SKM-1 (cell line): Measurements from ENCODE around the gene CKM.
"Not testable (repeated sequence)": the region's sequence is repeated elsewhere in the genome, so short reads cannot be mapped to it uniquely, and the experiment has no call there.

ENCODE experiments used
- DNase-seq: peaks from one replicate; lab custom pipeline; 2025; ENCODE audit not compliant: unreplicated experiment; lab: John Stamatoyannopoulos, UW

CKM gene

DNA sequence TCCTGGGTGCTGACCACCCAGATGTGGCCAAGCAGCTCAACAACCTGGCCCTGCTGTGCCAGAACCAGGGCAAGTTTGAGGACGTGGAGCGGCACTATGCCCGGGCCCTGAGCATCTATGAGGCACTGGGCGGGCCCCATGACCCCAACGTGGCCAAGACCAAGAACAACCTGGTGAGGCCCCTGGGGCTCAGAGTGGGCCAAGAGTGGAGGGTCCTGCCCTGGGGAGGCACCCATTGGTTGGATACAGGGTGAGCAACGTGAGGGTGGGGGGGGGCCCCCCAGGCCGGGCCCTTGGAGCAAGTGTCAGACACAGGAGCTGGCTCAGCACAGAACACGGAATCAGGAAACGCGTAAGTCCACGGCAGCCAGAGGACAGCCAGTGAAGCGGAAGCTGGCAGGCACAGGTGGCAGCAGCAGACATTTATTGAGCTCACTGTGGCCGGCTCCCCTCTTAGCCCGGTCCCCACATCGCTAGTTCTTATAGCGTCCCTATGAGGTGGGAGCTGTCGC is 26.8 kb upstream of the CKM start:
- no peak for DNase-seq

GRCh38 chr19:45349126-45349415 is 26.4 kb upstream of the CKM start:
- DNase-seq, result no peak

DNA sequence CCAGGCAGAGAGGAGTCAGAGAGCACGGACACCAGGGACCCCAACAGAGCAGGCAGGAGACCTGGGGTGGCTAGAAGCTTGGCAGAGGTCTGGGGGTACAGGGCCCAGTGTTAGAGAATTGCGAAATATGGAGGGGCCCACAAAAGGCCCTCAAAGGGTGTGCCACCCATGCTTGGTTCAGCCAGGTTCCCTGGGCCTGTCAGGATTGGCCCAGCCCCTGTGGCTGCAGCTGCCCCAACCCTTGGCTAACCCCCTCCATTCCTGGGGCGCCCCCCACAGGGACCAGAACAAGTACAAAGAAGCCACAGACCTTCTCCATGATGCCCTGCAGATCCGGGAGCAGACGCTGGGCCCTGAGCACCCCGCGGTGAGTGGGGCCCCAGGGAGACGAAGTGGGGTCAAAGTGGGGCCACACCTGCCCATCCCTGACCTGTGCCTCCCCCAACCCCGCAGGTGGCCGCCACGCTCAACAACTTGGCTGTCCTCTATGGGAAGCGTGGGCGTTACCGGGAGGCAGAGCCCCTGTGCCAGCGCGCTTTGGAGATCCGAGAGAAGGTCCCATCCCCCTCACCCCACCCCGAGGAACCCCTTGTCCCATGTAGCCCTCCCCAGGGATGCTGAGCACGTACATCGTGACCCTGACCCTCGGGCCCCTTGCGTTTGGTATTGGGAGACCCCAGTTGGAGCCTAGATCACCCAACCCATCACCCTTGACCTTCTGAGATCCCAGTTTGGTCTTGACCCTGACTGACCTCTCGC is 25.9 kb upstream of the CKM start:
- no peak for DNase-seq

DNA sequence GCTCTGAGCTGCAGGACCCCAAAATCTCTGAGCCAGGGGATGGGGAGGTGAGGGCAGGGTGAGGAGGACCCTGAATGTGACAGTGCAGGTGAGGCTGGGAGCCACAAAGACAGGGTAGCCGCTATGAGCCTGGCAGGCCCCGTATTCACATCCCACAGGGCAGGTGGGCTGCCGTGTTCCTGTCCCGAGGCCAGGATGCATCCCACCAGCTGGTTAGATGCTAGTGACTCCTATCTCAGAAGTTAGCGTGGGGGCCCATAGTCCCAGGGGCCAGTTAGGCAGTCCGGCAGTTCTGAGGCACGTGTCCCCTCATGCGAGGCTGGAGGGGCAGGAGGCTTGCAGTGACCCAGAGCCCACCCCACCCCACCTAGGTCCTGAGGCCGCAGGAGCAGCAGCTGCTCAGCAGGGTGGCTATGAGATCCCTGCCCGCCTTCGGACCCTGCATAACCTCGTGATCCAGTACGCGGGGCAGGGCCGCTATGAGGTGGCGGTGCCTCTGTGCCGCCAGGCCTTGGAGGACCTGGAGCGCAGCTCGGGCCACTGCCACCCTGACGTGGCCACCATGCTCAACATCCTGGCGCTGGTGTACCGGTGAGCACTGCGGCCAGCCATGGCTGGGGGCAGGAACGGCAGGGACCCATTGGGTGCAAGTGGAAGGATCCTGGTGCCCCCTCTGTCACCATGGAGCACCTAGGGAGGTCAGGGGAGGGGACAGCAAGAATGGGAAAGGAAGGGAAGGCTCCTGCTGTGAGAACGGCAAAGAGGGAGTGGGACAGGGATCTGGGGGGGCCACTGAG is 25.1 kb upstream of the CKM start:
- no peak for DNase-seq

GRCh38 chr19:45346449-45346848 is 23.8 kb upstream of the CKM start:
- no peak for DNase-seq

- no peak for DNase-seq
Observed at GRCh38 chr19:45345506-45345860, 22.8 kb upstream of the CKM start.

DNA sequence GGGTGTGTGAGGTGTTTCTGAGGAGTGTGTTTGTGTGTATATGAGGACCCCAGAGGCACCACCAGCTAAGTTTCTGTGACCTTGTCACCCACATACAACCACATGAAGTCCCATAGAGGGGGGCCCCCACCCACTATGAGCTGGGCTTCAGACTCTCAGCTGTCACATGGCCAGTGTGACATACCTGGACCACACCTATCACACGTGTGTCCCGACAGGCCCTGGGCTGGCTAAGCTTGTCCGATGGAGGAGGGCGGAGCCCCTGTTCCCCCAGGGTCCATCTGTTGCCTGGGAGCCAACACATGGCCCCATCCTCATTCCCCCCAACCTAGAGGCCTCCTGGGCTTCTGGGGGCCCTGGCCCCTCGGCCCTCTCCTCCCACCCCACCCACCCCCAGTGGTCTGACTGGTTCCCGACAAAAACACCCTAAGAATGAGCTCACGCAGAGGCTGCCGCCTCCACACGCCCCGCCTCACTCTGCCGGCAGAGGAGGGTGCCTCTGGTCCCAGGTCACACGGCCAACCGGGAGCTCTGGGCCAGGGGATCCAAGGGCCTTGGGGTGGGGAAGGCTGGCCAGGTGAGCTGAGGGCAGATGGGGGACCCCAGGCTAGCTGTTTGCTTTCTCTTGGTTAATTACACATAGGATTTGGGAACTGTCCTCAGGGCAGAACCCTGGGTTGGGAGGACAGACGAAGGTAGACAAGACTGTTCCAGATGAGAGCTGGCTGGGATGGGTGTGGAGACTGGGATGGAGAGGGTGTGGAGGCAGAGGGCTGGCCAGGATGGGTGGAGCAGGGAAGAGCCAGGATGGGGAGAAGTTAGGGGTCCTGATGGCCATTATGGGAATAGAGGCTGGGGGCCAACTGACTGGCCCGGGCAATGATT is 22.2 kb upstream of the CKM start:
- no peak for DNase-seq

GRCh38 chr19:45342911-45343310 is 20.2 kb upstream of the CKM start:
- no peak for DNase-seq

DNA sequence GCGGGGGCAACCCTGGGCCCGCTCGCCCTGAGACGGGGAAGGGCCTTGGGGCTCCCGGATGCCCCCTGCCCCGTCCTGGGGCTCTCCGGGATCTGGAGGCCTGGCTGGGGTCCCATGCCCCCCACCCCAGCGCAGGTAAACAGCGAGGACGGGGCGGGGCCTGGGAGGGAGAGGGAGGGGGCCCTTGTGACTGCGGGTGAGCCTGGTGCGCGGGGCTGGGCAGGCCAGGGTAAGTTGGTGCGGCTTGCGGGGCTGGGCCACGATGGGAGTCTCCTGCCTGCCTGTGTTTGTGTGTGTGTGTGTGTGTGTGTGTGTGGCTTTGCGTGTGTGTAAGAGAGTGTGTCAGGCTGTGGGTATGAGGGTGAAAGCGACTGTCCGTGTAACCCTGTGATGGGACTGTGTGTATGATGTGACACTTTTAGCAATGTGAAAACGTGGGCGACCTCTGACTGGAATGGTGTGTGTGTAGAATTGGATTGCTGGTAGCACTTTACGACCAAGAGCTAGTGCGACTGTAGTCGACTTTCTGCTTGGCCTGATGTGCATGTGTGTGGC is 18.3 kb upstream of the CKM start:
- no peak for DNase-seq

GRCh38 chr19:45340232-45340898 is 17.7 kb upstream of the CKM start, which contains the start of gene KLC3:
Gene KLC3, plus strand, starts transcription at chr19:45340750. Its CDS starts 4,792 bp downstream, at chr19:45345542.
- no peak for DNase-seq

DNA sequence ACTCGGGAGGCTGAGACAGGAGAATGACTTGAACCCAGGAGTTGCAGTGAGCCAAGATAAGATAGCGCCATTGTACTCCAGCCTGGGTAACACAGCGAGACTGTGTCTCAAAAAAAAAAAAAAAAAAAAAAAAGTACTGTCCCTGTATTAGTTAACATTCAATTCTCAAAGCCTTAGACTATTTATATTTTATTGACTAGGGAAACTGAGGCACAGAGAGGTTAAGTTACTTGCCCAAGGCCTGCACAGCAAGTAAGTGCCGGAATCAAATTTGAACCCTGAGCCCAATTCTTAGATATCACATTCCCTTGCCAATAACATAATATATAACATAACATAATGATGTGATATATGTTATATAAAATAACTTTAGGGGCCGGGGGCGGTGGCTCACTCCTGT is 17.0 kb upstream of the CKM start:
- DNase-seq, result no peak

- DNase-seq, result no peak
Observed at GRCh38 chr19:45336696-45337251, 14.1 kb upstream of the CKM start.

DNA sequence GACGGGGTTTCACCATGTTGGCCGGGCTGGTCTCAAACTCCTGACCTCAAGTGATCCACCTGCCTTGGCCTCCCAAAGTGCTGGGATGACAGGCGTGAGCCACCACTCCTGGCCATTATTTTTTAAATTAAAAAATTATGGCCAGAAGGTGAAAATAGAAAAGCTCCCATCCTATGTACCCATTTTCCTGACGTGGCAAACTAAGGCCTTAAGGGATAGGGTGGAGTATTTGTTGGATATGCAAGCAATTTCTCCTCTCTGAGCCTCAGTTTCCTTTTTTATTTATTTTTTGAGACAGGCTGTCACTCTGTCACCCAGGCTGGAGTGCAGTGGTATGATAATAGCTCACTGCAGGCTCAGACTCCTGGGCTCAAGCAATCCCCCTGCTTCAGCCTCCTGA is 12.2 kb upstream of the CKM start:
- DNase-seq, result not testable (repeated sequence)

DNA sequence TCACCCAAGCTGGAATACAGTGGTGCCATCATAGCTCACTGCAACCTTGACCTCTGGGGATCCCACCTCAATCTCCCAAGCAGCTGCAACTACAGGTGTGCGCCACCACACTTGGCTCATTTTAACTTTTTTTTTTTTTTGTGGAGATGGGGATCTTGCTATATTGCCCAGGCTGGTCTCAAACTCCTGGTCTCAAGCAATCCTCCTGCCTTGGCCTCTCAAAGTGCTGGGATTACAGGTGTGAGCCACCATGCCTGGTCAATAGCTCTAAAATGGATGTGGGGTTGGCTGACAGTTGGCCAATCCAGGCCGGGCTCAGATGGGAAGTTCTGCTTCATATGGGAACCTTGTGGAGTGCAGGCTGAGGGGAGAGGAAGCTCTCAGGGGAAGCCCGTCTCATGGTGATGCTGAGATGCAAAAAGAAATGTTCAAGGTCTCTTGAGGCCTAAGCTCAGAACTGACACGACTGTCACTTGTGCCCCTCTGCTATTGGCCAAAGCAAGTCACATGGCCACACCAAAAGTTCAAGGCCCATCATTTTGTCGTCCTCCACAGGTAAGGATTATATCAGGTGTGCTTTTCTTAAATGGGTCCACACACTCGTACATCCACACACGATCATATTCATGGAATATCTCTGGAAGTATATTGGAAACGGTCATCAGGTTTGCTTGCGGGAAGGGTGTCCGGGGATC is 11.1 kb upstream of the CKM start:
- no peak for DNase-seq

DNA sequence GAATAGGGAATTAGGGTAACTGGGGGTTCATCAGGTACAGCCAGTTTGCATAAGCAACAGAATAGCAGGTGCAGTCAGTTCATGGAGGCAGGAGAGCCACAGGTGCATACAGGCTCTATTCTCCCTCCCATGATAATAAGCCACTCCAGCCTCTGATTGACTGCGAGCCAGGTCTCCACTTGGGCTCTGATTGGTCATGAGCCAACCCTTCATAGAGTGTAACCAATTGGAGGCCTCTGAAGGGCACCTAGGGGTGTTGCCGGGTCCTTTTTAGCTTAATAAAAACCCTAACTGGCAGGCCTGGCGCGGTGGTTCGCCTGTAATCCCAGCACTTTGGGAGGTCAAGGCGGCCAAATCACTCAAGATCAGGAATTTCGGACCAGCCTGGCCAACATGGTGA is 8.7 kb upstream of the CKM start:
- no peak for DNase-seq

GRCh38 chr19:45327404-45328143 is 4.9 kb upstream of the CKM start:
- no peak for DNase-seq

- DNase-seq, result no peak
Observed at GRCh38 chr19:45324349-45324907, 1.8 kb upstream of the CKM start.

DNA sequence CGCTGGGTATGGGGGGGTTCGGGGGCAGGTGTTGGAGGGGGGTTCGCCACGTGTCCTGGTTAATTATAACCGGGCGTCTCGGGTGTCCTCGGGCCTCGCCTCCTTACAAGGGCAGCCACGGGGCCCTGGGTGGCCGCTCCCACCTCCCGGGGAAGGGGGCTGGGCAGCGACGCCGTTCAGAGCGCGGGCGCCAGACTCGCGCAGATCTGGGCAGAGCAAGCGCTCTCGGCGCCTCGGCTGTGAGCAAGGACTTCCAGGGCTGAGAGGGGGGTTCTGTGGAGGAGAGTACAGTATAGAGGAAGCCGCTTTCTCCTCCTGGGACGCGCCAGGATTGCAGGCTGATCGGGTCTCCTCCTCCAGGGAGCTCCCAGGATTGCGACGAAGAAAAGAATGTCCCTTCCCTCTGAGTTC is 1.0 kb upstream of the CKM start:
- no peak for DNase-seq

GRCh38 chr19:45322311-45322710 is 364 bp downstream of the CKM start:
- no peak for DNase-seq
